ENCODE measurements around the gene CASS4. TPM values are rescaled to one million over a fixed set of nuclear protein-coding genes. Genes with fewer than 3 reads are reported as not detected.
A peak's percentile ranks its signal among the peaks of the same experiment; 100 is the strongest.
"Not testable (repeated sequence)": the region's sequence is repeated elsewhere in the genome, so short reads cannot be mapped to it uniquely, and the experiment has no call there.

CASS4 gene
- total and polyA plus RNA-seq, 9 of the 15 experiments (the other 6 are each of a cell fraction or from before 2014, with no cell fraction given), result 8.1 to 53.8 (median 26.7) TPM

- H4K20me1 ChIP-seq (replicated peaks; ENCODE audit: control insufficient read depth, insufficient read depth, low read length), result 0 out of 2 replicates have a peak, but pooled peaks cover 5% of the 10 kb centered on the region
- H3K9me3 ChIP-seq (replicated peaks; ENCODE audit: control insufficient read depth, insufficient read depth, low read depth, low read length), result no peaks in the 10 kb centered on the region
- no peak for DNase-seq (ENCODE audit: extremely low read depth in 1 of 4, low spot score in 3 of 4)
- H3K9me1 ChIP-seq (ENCODE audit: control insufficient read depth, insufficient read depth, low read length), result no peaks in the 10 kb centered on the region
- peaks cover 0 to 9% of the 10 kb centered on the region in 2 experiments; a peak in 3 of 5 replicates for H3K4me1 ChIP-seq (replicated peaks in 1 of 2; ENCODE audit: control insufficient read depth in 2 of 2, insufficient read depth in 2 of 2, low read length in 2 of 2)
- intact Hi-C loops (cut with micrococcal nuclease), result loop anchor here (5.0 kb wide), 1 partner anchor 109 kb away; no protein-coding TSS in a partner anchor
- no TSS peak for BruUV-seq (replicated peaks)
- in situ Hi-C loops (cut with MboI), result no loop called here
- POLR2A ChIA-PET, result no interaction called here
- H3K27me3 ChIP-seq (ENCODE audit: control insufficient read depth in 2 of 2, insufficient read depth in 2 of 2, low read length in 2 of 2), result no peaks in the 10 kb centered on the region
- TF ChIP-seq HIVEP1 (CRISPR knock-in tag; IDR thresholded peaks at IDR 0.05) (no peak), POLR2G (IDR thresholded peaks at IDR 0.05; ENCODE audit: low read depth, low read length) (0 out of 2 replicates have a peak, but pooled peaks have one; percentile 22), RBFOX2 (IDR thresholded peaks at IDR 0.05; ENCODE audit: low read depth, low read length) (peak; percentile 22; the same call in 1 of the 2 replicates)
- CTCF ChIA-PET (ENCODE audit: low intra/inter-chr PET ratio), result no interaction called here
- H3K4me3 ChIP-seq, result no peak overlapping the region
- no peak overlapping the region for H3K9ac ChIP-seq (ENCODE audit: insufficient read depth in 1 of 2, low read depth in 2 of 2, low read length in 2 of 2)
- no peak for FAIRE-seq
- peaks cover 74% of the 10 kb centered on the region for H3K79me2 ChIP-seq (ENCODE audit: control insufficient read depth, insufficient read depth, low read length)
- peaks cover 93% of the 10 kb centered on the region for H3K36me3 ChIP-seq (ENCODE audit: control insufficient read depth, insufficient read depth, low read length)
- no peak overlapping the region for H3K4me2 ChIP-seq (ENCODE audit: insufficient read depth, low read length)
- 94% methylated on average over 22 of the region's 26 CpGs for WGBS (ENCODE audit: insufficient coverage, low coverage, missing lambda C conversion rate)
- no peak for ATAC-seq
- no peak overlapping the region for H3K27ac ChIP-seq (ENCODE audit: extremely low read depth, low read depth, low read length)
- no peak overlapping the region for H2AFZ ChIP-seq (ENCODE audit: low read depth, low read length)
Measured at GRCh38 chr20:56403465-56403864, 8.6 kb upstream of the CASS4 start.

GRCh38 chr20:56405356-56405755 is 6.7 kb upstream of the CASS4 start:
- Histone ChIP-seq H3K4me1 (replicated peaks in 1 of 2; ENCODE audit: control insufficient read depth in 2 of 2, insufficient read depth in 2 of 2, low read length in 2 of 2) (peaks cover 2 to 24% of the 10 kb centered on the region in 2 experiments), H3K79me2 (ENCODE audit: control insufficient read depth, insufficient read depth, low read length) (peaks cover 77% of the 10 kb centered on the region), H3K36me3 (ENCODE audit: control insufficient read depth, insufficient read depth, low read length) (peaks cover 87% of the 10 kb centered on the region)
- H4K20me1 ChIP-seq (replicated peaks; ENCODE audit: control insufficient read depth, insufficient read depth, low read length); CTCF ChIA-PET (ENCODE audit: low intra/inter-chr PET ratio); H2AFZ ChIP-seq (ENCODE audit: low read depth, low read length); H3K4me2 ChIP-seq (ENCODE audit: insufficient read depth, low read length); H3K27me3 ChIP-seq (ENCODE audit: control insufficient read depth in 2 of 2, insufficient read depth in 2 of 2, low read length in 2 of 2); H3K9me1 ChIP-seq (ENCODE audit: control insufficient read depth, insufficient read depth, low read length); intact Hi-C loops (cut with micrococcal nuclease); ATAC-seq; in situ Hi-C loops (cut with MboI); FAIRE-seq; BruUV-seq (replicated peaks); H3K9me3 ChIP-seq (replicated peaks; ENCODE audit: control insufficient read depth, insufficient read depth, low read depth, low read length); H3K27ac ChIP-seq (ENCODE audit: extremely low read depth, low read depth, low read length); H3K4me3 ChIP-seq; H3K9ac ChIP-seq (ENCODE audit: insufficient read depth in 1 of 2, low read depth in 2 of 2, low read length in 2 of 2); DNase-seq (ENCODE audit: extremely low read depth in 1 of 4, low spot score in 3 of 4); TF ChIP-seq CEBPG (CRISPR knock-in tag; IDR thresholded peaks at IDR 0.05): not testable (repeated sequence)
- POLR2A ChIA-PET, result interaction anchor here (1.7 kb wide), 1 partner anchor 13 kb away, joined by 6 read pairs; the partner anchor contains the start of genes AURKA and CSTF1
- WGBS (ENCODE audit: insufficient coverage, low coverage, missing lambda C conversion rate), result 91% methylated on average over 11 of the region's 12 CpGs
- TF ChIP-seq CEBPB (tag; IDR thresholded peaks at IDR 0.05) (peak; percentile 74), POLR2G (IDR thresholded peaks at IDR 0.05; ENCODE audit: low read depth, low read length) (0 out of 2 replicates have a peak, but pooled peaks have one; percentile 26), CEBPG (tag; conservative IDR thresholded peaks at IDR 0.05 in 1 of 2, IDR thresholded peaks at IDR 0.05 in 1 of 2) (0 out of 4 replicates have a peak, but pooled peaks have one; percentile 29 to 39)
